Psoas muscle (tissue), 8 donors: ENCODE data around the gene ANKRD55. TPM values are rescaled to one million over a fixed set of nuclear protein-coding genes. Genes with fewer than 3 reads are reported as not detected.
"Not testable (repeated sequence)": the region's sequence is repeated elsewhere in the genome, so short reads cannot be mapped to it uniquely, and the experiment has no call there.

ENCODE experiments used
- ATAC-seq, 4 donors: fragments of 200-7000 bp; cut with Tn5 transposase; one replicate each; pipeline ENCODE4 v1.9.1; 2020; ENCODE audit warnings: moderate library complexity in 3 of 4, mild to moderate bottlenecking in 2 of 4
- DNase-seq, 2 donors: peaks; one replicate each; pipeline ENCODE4 v3.0.0-alpha.2; 2020
- H3K27ac ChIP-seq: fragments of 200-600 bp; one replicate; pipeline ENCODE4 v1.8.0; 2022
- H3K27me3 ChIP-seq, 3 donors: fragments of 200-600 bp in 1 of 3; one replicate each; pipeline versions ENCODE4 v1.6.1 to v1.8.0; 2013 to 2022; ENCODE audit warnings: low read length in 2 of 3, mild to moderate bottlenecking in 2 of 3, moderate library complexity in 1 of 3; ENCODE audit not compliant: insufficient read depth in 3 of 3
- H3K36me3 ChIP-seq, 2 donors: fragments of 200-600 bp in 1 of 2; one replicate each; pipeline versions ENCODE4 v1.6.1 to v1.8.0; 2013 to 2022; ENCODE audit warnings: low read depth in 1 of 2, mild to moderate bottlenecking in 1 of 2, moderate library complexity in 1 of 2; ENCODE audit not compliant: insufficient read depth in 1 of 2
- H3K4me1 ChIP-seq: fragments of 200-600 bp; one replicate; pipeline ENCODE4 v1.8.0; 2022
- H3K4me3 ChIP-seq: fragments of 200-600 bp; one replicate; pipeline ENCODE4 v1.8.0; 2022; ENCODE audit warnings: mild to moderate bottlenecking
- H3K9me3 ChIP-seq: fragments of 200-600 bp; one replicate; pipeline ENCODE4 v1.8.0; 2022
- CTCF ChIP-seq: fragments of 200-600 bp; IDR thresholded peaks from one replicate; pipeline ENCODE4 v1.8.0; 2022; ENCODE audit warnings: antibody characterized with exemption
- WGBS, 3 donors: extraction: QIAGEN DNeasy Blood & Tissue Kit; methylation state at CpG; one replicate each; pipeline versions ENCODE4 v1.1.6 to v1.1.7; 2013; 5-methylcytosine and 5-hydroxymethylcytosine counted together
- intact Hi-C, 2 donors: fragments of 100-400 bp; cut with DNase I; formaldehyde crosslinking; loops; one replicate each; pipeline versions ENCODE4 v1.11.0 to v1.14.2; 2022
- polyA plus RNA-seq, 3 donors: library from polyadenylated mRNA; stranded (reverse); fragments of 200-250 nt; gene quantifications; one replicate each; pipeline ENCODE4 v1.2.3, GENCODE V29; 2013
- total RNA-seq, 4 donors: library from RNA; stranded (reverse); fragmentation: NEBNext Ultra II Directional in 2 of 4; extraction: Animal tissue kit (Norgen Biotek cat#: 25700) in 2 of 4; gene quantifications; one replicate each; pipeline versions ENCODE4 v1.2.1 to v1.2.4, GENCODE V29; 2021 to 2023
- donor health status: healthy with polysubstance abuse.
- donor health status: DM: no; HTN: no; CAD: no; lungs with moderate emphysema.
- donor health status: Bipolar disorder and iron deficiency.
- donor health status: healthy.
- donor health status: DM: yes; HTN: yes; CAD: no.
- donor health status: DM: no; HTN: no; CAD: no.
- donor health status: DM: no; HTN: no; CAD: no.
- donor health status: DM: yes; HTN: yes; CAD: no.

Gene ANKRD55
- total and polyA plus RNA-seq, 7 donors: 0.01 to 0.04 TPM; not detected in 5

GRCh38 chr5:56228631-56229030 lies 4.5 kb downstream of the ANKRD55 start:
- H3K4me1 ChIP-seq: no peaks in the 10 kb centered on the region
- H3K36me3 ChIP-seq: no peaks in the 10 kb centered on the region
- peaks cover 0 to 8% (median 3%) of the 10 kb centered on the region in 3 donors for H3K27me3 ChIP-seq
- 71 to 74% (median 73%) methylated on average over 6 of the region's 6 CpGs for WGBS, 3 donors
- TF ChIP-seq CTCF: no peak
- no peaks in the 10 kb centered on the region for H3K9me3 ChIP-seq
- H3K27ac ChIP-seq: no peak overlapping the region
- DNase-seq: no peak
- ATAC-seq: no peak
- intact Hi-C loops: no loop called here
- H3K4me3 ChIP-seq: no peak overlapping the region

- 75 to 94% (median 92%) methylated on average over 5 of the region's 5 CpGs for WGBS, 3 donors
- Histone ChIP-seq H3K36me3 (no peaks in the 10 kb centered on the region), H3K9me3 (no peaks in the 10 kb centered on the region), H3K4me1 (no peaks in the 10 kb centered on the region), H3K27ac (no peak overlapping the region), H3K27me3 (peaks cover 0 to 3% (median 2%) of the 10 kb centered on the region in 3 donors), H3K4me3 (no peak overlapping the region)
- ATAC-seq (no peak), DNase-seq (no peak)
- TF ChIP-seq CTCF: no peak
- intact Hi-C loops: no loop called here
Observed at GRCh38 chr5:56227691-56228090, 5.4 kb downstream of the ANKRD55 start.

- ATAC-seq, H3K9me3 ChIP-seq, H3K27ac ChIP-seq, H3K4me1 ChIP-seq, intact Hi-C loops, H3K27me3 ChIP-seq, H3K36me3 ChIP-seq, H3K4me3 ChIP-seq, DNase-seq: not testable (repeated sequence)
Observed at GRCh38 chr5:56223298-56223697, 9.8 kb downstream of the ANKRD55 start.

- H3K9me3 ChIP-seq, H3K27me3 ChIP-seq, DNase-seq, H3K36me3 ChIP-seq, H3K4me3 ChIP-seq, H3K4me1 ChIP-seq, H3K27ac ChIP-seq, intact Hi-C loops, ATAC-seq: not testable (repeated sequence)
- WGBS, 3 donors: 80 to 87% (median 84%) methylated on average over 6 of the region's 6 CpGs
Observed at GRCh38 chr5:56221601-56222000, 11.5 kb downstream of the ANKRD55 start.

- intact Hi-C loops: no loop called here
- 83% methylated on average over 7 of the region's 7 CpGs for WGBS, 3 donors
- Histone ChIP-seq H3K27me3 (no peaks in the 10 kb centered on the region), H3K9me3 (peaks cover 8% of the 10 kb centered on the region), H3K27ac (no peak overlapping the region), H3K4me3 (no peak overlapping the region), H3K4me1 (no peaks in the 10 kb centered on the region), H3K36me3 (no peaks in the 10 kb centered on the region)
- ATAC-seq (no peak), DNase-seq (no peak)
- TF ChIP-seq CTCF: no peak
Observed at GRCh38 chr5:56215019-56215830, 17.9 kb downstream of the ANKRD55 start.

- WGBS, 3 donors: 85 to 88% (median 86%) methylated on average over 4 of the region's 4 CpGs
- H3K27ac ChIP-seq, H3K27me3 ChIP-seq, H3K36me3 ChIP-seq, DNase-seq, intact Hi-C loops, ATAC-seq, H3K9me3 ChIP-seq, H3K4me3 ChIP-seq, H3K4me1 ChIP-seq: not testable (repeated sequence)
Observed at GRCh38 chr5:56213886-56214535, 19.1 kb downstream of the ANKRD55 start.
